Measurements from ENCODE around the gene DDC. TPM values are rescaled to one million over a fixed set of nuclear protein-coding genes. Genes with fewer than 3 reads are reported as not detected.

The DDC gene
- total RNA-seq, 1 experiment from 2014 or later = not detected

DNA sequence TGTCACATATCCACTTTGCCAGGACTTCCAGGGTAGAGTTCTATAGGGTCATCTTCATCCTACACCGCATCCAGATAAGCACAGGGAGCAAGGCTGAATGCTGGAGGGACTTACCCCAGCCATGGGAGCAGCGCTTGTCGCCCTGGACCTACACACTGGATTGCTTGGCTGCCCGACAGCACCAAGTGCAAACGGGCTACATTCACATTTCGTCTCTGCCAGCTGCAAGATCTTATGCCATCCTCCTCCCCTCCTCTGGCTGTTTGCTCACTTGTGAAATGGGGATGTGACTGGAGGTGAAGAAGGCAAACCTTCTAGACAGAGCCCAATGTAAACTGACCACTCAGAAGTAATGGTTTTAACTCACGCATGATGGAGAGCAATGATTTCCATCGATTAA, 1.0 kb downstream of the DDC start:
- ChIA-PET CTCF (no interaction called here), POLR2A (ENCODE audit: unreplicated experiment) (no interaction called here)
- no peaks in the 10 kb centered on the region for H4K20me1 ChIP-seq (ENCODE audit: insufficient read depth)
- BruUV-seq (replicated peaks) = no TSS peak
- H3F3A ChIP-seq (ENCODE audit: insufficient read depth, low read depth) = no peaks in the 10 kb centered on the region
- H3K79me2 ChIP-seq (ENCODE audit: low read depth) = no peaks in the 10 kb centered on the region
- DNase-seq = no peak
- H3K4me2 ChIP-seq = no peak overlapping the region
- H3K9me2 ChIP-seq (ENCODE audit: insufficient read depth) = no peaks in the 10 kb centered on the region
- H3K9me3 ChIP-seq (ENCODE audit: insufficient read depth, low read depth) = no peaks in the 10 kb centered on the region
- no peak for TF ChIP-seq EZH2 (IDR thresholded peaks at IDR 0.05; ENCODE audit: low read depth)
- TF ChIP-seq, protein P1, sequence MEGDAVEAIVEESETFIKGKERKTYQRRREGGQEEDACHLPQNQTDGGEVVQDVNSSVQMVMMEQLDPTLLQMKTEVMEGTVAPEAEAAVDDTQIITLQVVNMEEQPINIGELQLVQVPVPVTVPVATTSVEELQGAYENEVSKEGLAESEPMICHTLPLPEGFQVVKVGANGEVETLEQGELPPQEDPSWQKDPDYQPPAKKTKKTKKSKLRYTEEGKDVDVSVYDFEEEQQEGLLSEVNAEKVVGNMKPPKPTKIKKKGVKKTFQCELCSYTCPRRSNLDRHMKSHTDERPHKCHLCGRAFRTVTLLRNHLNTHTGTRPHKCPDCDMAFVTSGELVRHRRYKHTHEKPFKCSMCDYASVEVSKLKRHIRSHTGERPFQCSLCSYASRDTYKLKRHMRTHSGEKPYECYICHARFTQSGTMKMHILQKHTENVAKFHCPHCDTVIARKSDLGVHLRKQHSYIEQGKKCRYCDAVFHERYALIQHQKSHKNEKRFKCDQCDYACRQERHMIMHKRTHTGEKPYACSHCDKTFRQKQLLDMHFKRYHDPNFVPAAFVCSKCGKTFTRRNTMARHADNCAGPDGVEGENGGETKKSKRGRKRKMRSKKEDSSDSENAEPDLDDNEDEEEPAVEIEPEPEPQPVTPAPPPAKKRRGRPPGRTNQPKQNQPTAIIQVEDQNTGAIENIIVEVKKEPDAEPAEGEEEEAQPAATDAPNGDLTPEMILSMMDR (conservative IDR thresholded peaks at IDR 0.05) = no peak
- no peak overlapping the region for H3K4me3 ChIP-seq
- intact Hi-C loops (cut with micrococcal nuclease; ENCODE audit: unreplicated experiment) = loop anchor here (5.0 kb wide), 1 partner anchor 97 kb away; no protein-coding TSS in a partner anchor
- peaks cover 38% of the 10 kb centered on the region; the same call in 1 of the 2 replicates for H3K27me3 ChIP-seq (ENCODE audit: insufficient read depth, low read depth)
- H2AFZ ChIP-seq = no peak overlapping the region
- no peak overlapping the region for H3K27ac ChIP-seq
- H3K36me3 ChIP-seq (ENCODE audit: low read depth) = no peaks in the 10 kb centered on the region
- H3K4me1 ChIP-seq (replicated peaks; ENCODE audit: insufficient read depth) = no peaks in the 10 kb centered on the region

DNA sequence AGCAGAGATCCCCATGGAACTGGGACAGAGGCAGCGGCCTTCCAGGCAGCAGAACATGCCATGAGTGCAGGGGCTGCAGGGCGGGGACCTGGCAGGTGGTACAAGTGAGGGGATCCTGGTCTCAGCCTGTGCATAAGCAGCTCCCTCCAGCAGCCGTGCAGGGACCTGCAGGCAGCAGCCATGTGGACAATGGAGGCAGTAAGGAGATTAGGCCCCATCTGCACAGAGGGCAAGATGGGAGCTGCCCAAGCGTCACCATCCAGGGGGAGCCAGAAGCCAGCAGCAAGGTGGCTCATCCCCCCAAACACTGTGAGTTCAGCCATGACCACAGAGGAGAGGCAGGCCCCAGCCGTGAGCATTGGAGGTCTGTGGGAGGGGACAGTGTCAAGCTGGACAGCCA, 3.1 kb downstream of the DDC start:
- CTCF ChIA-PET = no interaction called here
- Histone ChIP-seq H2AFZ (no peak overlapping the region), H3K27ac (no peak overlapping the region), H4K20me1 (ENCODE audit: insufficient read depth) (no peaks in the 10 kb centered on the region), H3K9me2 (ENCODE audit: insufficient read depth) (no peaks in the 10 kb centered on the region), H3K27me3 (ENCODE audit: insufficient read depth, low read depth) (peaks cover 38% of the 10 kb centered on the region; the same call in 1 of the 2 replicates), H3K4me1 (replicated peaks; ENCODE audit: insufficient read depth) (no peaks in the 10 kb centered on the region), H3K9me3 (ENCODE audit: insufficient read depth, low read depth) (no peaks in the 10 kb centered on the region), H3K4me2 (no peak overlapping the region), H3K4me3 (no peak overlapping the region), H3K79me2 (ENCODE audit: low read depth) (no peaks in the 10 kb centered on the region), H3F3A (ENCODE audit: insufficient read depth, low read depth) (no peaks in the 10 kb centered on the region), H3K36me3 (ENCODE audit: low read depth) (no peaks in the 10 kb centered on the region)
- POLR2A ChIA-PET (ENCODE audit: unreplicated experiment) = no interaction called here
- DNase-seq = no peak
- TF ChIP-seq, protein P1 (conservative IDR thresholded peaks at IDR 0.05) = no peak
- TF ChIP-seq EZH2 (IDR thresholded peaks at IDR 0.05; ENCODE audit: low read depth) = no peak
- BruUV-seq (replicated peaks) = no TSS peak
- intact Hi-C loops (cut with micrococcal nuclease; ENCODE audit: unreplicated experiment) = loop anchor here (5.0 kb wide), 1 partner anchor 95 kb away; no protein-coding TSS in a partner anchor

DNA sequence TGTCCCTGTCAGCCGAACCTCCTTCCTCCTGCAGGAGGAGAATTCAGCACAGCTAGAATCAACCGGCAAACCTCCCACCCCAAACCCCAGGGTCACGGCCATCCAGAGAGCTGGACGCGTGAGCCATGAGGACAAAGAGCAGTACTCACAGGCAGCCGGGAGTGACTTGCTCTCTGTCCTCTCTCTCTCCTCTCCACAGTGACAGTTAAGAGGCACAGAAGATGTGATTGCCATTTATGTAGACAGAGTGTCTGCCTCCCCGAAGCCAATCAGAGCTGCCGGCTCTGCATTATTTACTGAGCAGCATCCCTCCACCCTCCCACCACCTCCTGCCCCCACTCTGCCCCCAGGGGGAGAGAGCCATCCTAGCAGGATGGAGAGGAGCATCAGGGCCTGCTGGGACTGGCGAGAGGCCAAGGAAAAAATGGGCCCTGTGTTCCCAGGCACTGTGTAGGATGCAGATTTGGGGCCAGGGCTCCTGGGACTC, 4.3 kb downstream of the DDC start:
- no peaks in the 10 kb centered on the region for H3K9me3 ChIP-seq (ENCODE audit: insufficient read depth, low read depth)
- peaks cover 33% of the 10 kb centered on the region; the same call in 1 of the 2 replicates for H3K27me3 ChIP-seq (ENCODE audit: insufficient read depth, low read depth)
- POLR2A ChIA-PET (ENCODE audit: unreplicated experiment) = no interaction called here
- DNase-seq = no peak
- no peak overlapping the region for H3K4me2 ChIP-seq
- H3K4me1 ChIP-seq (replicated peaks; ENCODE audit: insufficient read depth) = peaks cover 8% of the 10 kb centered on the region
- TF ChIP-seq, protein P1 (conservative IDR thresholded peaks at IDR 0.05) = no peak
- no peak for TF ChIP-seq EZH2 (IDR thresholded peaks at IDR 0.05; ENCODE audit: low read depth)
- H3K36me3 ChIP-seq (ENCODE audit: low read depth) = no peaks in the 10 kb centered on the region
- CTCF ChIA-PET = no interaction called here
- H3F3A ChIP-seq (ENCODE audit: insufficient read depth, low read depth) = no peaks in the 10 kb centered on the region
- no peak overlapping the region for H2AFZ ChIP-seq
- H3K9me2 ChIP-seq (ENCODE audit: insufficient read depth) = no peaks in the 10 kb centered on the region
- H3K4me3 ChIP-seq = no peak overlapping the region
- no peaks in the 10 kb centered on the region for H3K79me2 ChIP-seq (ENCODE audit: low read depth)
- H4K20me1 ChIP-seq (ENCODE audit: insufficient read depth) = no peaks in the 10 kb centered on the region
- intact Hi-C loops (cut with micrococcal nuclease; ENCODE audit: unreplicated experiment) = loop anchor here (5.0 kb wide), 1 partner anchor 94 kb away; no protein-coding TSS in a partner anchor
- no TSS peak for BruUV-seq (replicated peaks)
- H3K27ac ChIP-seq = no peak overlapping the region

All from PC-9 (cell line).